LNCAP (cell line): ENCODE results near the gene PGS1.

Experiments used
- TF ChIP-seq, protein P1 (sequence below): fragments of 450-650 bp; IDR thresholded peaks from 2 replicates; pipeline ENCODE4 v1.5.1; 2017; ENCODE audit warnings: mild to moderate bottlenecking

The PGS1 gene

DNA sequence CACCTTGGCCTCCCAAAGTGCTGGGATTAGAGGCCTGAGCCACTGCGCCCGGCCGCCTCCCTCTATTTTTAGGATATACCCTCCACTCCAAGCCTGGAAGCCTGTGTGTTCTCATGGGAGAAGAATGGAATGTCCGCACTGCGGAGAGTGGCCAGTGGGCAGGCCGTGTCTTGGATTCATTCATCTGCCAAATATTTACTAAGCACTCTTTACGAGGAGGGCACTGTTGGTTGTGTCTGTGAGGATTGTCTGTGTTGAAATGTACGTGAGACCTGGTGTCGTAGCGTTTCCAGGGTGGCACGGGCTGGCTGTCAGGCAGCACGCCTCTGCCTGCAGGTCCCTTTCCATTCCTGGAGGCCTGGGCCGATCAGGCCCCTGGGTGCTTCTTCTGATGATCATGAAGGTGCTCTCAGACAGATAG is 19.2 kb downstream of the PGS1 start:
- TF ChIP-seq, protein P1, sequence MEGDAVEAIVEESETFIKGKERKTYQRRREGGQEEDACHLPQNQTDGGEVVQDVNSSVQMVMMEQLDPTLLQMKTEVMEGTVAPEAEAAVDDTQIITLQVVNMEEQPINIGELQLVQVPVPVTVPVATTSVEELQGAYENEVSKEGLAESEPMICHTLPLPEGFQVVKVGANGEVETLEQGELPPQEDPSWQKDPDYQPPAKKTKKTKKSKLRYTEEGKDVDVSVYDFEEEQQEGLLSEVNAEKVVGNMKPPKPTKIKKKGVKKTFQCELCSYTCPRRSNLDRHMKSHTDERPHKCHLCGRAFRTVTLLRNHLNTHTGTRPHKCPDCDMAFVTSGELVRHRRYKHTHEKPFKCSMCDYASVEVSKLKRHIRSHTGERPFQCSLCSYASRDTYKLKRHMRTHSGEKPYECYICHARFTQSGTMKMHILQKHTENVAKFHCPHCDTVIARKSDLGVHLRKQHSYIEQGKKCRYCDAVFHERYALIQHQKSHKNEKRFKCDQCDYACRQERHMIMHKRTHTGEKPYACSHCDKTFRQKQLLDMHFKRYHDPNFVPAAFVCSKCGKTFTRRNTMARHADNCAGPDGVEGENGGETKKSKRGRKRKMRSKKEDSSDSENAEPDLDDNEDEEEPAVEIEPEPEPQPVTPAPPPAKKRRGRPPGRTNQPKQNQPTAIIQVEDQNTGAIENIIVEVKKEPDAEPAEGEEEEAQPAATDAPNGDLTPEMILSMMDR, result no peak

DNA sequence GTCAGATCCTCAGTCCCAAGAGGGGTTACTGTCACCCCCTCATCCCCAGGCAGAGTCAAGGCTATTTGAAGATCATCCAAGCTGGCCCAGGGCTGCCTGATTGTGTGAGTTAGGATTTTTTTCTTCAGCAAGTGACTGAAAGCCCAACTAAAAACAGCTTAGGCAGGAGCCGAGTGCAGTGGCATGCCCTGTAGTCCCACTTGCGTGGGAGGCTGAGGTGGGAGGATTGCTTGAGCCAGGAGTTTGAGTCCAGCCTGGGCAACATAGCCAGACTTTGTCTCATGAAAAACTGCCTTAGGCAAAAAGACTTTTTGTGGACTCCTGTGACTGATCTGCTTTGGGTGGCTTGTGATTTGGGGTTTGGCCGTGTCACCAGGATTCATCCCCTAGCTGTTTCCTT is 19.9 kb downstream of the PGS1 start:
- TF ChIP-seq, protein P1, result no peak

DNA sequence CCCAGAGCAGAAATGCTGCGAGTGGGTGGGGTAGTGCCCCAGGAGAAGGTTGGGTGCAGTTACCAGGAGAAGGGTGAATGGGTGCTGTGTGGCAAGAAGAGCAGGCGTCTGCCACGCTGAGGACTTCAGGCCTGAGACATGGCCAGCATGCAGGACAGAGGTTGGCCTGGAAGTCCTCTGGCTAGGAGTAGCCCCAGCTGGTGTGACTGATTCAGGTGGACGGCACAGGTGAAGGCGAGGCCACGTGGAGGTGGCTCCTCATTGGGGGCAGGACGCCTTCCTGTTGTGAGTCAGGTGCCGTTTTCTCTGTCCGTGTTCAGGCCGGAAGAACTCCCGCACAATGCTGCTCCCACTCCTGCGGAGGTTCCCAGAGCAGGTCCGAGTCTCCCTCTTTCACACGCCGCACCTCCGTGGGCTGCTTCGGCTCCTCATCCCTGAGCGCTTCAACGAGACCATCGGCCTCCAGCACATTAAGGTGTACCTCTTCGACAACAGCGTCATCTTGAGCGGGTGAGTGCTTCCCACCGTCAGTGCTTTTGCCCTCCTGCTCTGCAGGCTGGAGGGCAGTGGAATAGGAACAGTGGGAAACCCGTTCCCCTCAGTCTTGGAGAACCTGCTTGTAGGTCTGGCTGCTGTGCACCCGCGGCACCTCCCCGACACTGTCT is 20.7 kb downstream of the PGS1 start:
- TF ChIP-seq, protein P1, result no peak

DNA sequence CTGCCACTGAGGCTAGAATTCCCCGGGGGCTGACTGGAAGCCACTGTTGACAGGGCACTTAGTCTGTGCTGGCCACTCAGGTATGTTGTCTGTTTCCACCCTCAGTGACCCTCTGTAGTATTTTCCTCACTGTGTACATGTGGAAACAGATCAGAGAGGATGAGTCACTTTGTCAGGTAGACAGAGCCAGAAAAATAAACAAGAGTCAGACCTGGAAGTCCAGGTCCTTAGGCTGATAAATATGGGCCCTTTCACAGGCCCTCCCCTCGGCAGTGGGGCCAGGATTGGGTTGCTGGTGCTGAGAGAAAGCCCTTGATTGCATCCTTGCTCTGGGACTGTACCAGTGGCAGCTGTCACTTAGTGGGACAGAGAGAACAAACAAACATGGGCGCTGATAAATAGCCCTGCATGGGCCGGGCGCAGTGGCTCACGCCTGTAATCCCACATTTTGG is 21.3 kb downstream of the PGS1 start:
- TF ChIP-seq, protein P1, result no peak

DNA sequence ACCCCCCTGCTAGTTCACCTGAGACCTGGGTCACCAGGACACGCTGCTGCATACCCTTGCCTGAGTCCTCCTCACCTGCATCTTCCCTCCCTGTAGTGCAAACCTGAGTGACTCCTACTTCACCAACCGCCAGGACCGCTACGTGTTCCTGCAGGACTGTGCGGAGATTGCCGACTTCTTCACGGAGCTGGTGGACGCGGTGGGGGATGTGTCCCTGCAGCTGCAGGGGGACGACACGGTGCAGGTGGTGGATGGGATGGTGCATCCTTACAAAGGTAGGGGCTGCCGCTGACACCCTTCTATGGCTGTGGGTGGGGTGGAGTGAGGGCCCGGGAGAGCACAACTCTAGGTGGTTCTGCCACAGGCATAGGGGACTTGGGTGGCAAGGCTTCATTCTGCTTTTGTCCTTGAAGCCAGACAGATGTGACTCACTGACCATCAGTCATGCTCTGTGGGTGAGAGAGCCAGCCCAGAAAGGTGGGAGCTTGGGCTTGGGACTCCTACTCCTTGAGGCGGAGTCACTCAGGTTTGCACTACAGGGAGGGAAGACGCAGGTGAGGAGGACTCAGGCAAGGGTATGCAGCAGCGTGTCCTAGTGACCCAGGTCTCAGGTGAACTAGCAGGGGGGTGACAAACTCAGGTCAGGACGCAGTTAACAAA is 22.3 kb downstream of the PGS1 start:
- TF ChIP-seq, protein P1, result no peak

DNA sequence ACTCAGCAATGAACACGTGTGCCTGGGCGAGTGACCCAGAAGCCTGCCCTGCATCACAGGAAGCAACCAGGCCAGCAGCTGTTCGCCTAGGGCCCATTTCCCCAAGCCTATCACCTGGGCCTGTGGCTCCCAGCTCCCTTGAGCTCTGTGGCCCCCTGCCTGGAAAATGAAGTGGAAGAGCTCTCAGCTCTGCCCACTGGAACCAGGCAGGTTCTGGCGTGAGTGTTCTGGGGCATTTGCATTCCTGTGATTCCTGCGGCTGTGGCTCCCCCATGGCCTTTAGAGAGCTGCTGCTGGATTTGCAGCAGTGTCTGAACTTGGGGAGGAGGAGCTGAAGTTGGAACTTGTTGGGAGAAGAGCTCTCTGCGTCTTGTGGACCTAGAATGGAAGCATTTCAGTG is 22.8 kb downstream of the PGS1 start:
- TF ChIP-seq, protein P1, result no peak

DNA sequence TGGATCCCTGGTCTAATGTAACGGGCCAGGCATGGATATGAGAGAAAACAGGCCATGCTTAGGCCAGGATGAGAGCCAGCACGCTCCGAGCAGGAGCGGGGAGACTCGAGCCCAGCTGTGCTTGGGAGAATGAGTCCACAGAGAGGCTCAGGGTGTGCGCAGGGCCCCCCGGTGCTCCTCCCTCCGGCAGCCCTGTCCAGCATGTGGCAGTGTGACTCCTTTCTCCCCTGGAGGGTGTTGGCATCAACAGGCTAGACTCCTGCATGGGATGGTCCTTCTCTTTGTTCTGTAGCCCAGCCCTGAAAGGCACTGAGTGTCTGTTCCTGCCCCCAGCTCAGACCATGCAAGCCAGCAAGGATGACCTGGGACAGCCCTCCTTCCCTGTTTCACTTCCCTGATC is 23.4 kb downstream of the PGS1 start:
- TF ChIP-seq, protein P1, result no peak
